GM18867 (cell line): Measurements from ENCODE around the gene HPCAL1.

Experiments
- ATAC-seq: cut with Tn5 transposase; IDR thresholded peaks from one replicate; pipeline ENCODE4 v1.9.1; 2021; ENCODE audit warnings: mild to moderate bottlenecking, moderate library complexity; ENCODE audit not compliant: unreplicated experiment

The HPCAL1 gene

GRCh38 chr2:10332402-10333246, 29.9 kb downstream of the HPCAL1 start:
- no peak for ATAC-seq

- ATAC-seq, result no peak
Observed at GRCh38 chr2:10333247-10333613, 30.5 kb downstream of the HPCAL1 start.

GRCh38 chr2:10333966-10334365, 31.3 kb downstream of the HPCAL1 start:
- ATAC-seq, result no peak

GRCh38 chr2:10335046-10335840, 32.5 kb downstream of the HPCAL1 start:
- ATAC-seq, result no peak

GRCh38 chr2:10336283-10336682, 33.6 kb downstream of the HPCAL1 start:
- no peak for ATAC-seq

GRCh38 chr2:10337449-10338269, 35.0 kb downstream of the HPCAL1 start:
- no peak for ATAC-seq

- no peak for ATAC-seq
Observed at GRCh38 chr2:10338270-10339188, 35.8 kb downstream of the HPCAL1 start.

- no peak for ATAC-seq
Observed at GRCh38 chr2:10339647-10340592, 37.2 kb downstream of the HPCAL1 start.

- ATAC-seq, result no peak
Observed at GRCh38 chr2:10340593-10340975, 37.9 kb downstream of the HPCAL1 start.

GRCh38 chr2:10341193-10341592, 38.5 kb downstream of the HPCAL1 start:
- no peak for ATAC-seq

GRCh38 chr2:10342245-10342951, 39.7 kb downstream of the HPCAL1 start:
- ATAC-seq, result no peak

GRCh38 chr2:10343191-10343590, 40.5 kb downstream of the HPCAL1 start:
- no peak for ATAC-seq

GRCh38 chr2:10343658-10344057, 41.0 kb downstream of the HPCAL1 start:
- no peak for ATAC-seq

GRCh38 chr2:10344105-10345066, 41.7 kb downstream of the HPCAL1 start:
- ATAC-seq, result no peak

- ATAC-seq, result no peak
Observed at GRCh38 chr2:10345126-10345525, 42.4 kb downstream of the HPCAL1 start.

- ATAC-seq, result no peak
Observed at GRCh38 chr2:10345813-10346212, 43.1 kb downstream of the HPCAL1 start.

GRCh38 chr2:10346929-10347561, 44.3 kb downstream of the HPCAL1 start:
- no peak for ATAC-seq
